SJSA1 (cell line): ENCODE results near the gene CLDN2. TPM values are rescaled to one million over a fixed set of nuclear protein-coding genes. Genes with fewer than 3 reads are reported as not detected.
"Not testable (repeated sequence)": the region's sequence is repeated elsewhere in the genome, so short reads cannot be mapped to it uniquely, and the experiment has no call there.

ENCODE experiments used
- DNase-seq, 2 experiments: peaks; one replicate each; pipeline ENCODE4 v3.0.0-alpha.2; 2015 to 2020; ENCODE audit warnings: low spot score in 2 of 2, low read depth in 1 of 2
- H3K27ac ChIP-seq: fragments of 250-450 bp; sonication (Bioruptor Pico); 2 replicates; pipeline ENCODE4 v1.5.1; 2020; ENCODE audit warnings: mild to moderate bottlenecking, moderate library complexity
- H3K27me3 ChIP-seq: fragments of 250-450 bp; sonication (Bioruptor Pico); replicated peaks from 2 replicates; pipeline ENCODE4 v1.5.1; 2020; ENCODE audit warnings: mild to moderate bottlenecking, moderate library complexity
- H3K36me3 ChIP-seq: fragments of 250-450 bp; sonication (Bioruptor Pico); 2 replicates; pipeline ENCODE4 v1.5.1; 2020; ENCODE audit warnings: mild to moderate bottlenecking
- H3K4me1 ChIP-seq: fragments of 250-450 bp; sonication (Bioruptor Pico); replicated peaks from 2 replicates; pipeline ENCODE4 v1.6.1; 2021; ENCODE audit warnings: mild to moderate bottlenecking
- H3K4me3 ChIP-seq: fragments of 250-450 bp; sonication (Bioruptor Pico); 2 replicates; pipeline ENCODE4 v1.5.1; 2020; ENCODE audit warnings: mild to moderate bottlenecking
- H3K9me3 ChIP-seq: fragments of 250-450 bp; sonication (Bioruptor Pico); replicated peaks from 2 replicates; pipeline ENCODE4 v1.5.1; 2020; ENCODE audit warnings: mild to moderate bottlenecking
- total RNA-seq: library from RNA; depleted of rRNA; stranded (reverse); fragments of >200 nt; shearing (Covaris generic); gene quantifications from 2 replicates; pipeline ENCODE4 v1.2.3, GENCODE V29; 2014; rRNA removed

Gene CLDN2
- total RNA-seq, 1 experiment from 2014 or later: 0.11 TPM

DNA sequence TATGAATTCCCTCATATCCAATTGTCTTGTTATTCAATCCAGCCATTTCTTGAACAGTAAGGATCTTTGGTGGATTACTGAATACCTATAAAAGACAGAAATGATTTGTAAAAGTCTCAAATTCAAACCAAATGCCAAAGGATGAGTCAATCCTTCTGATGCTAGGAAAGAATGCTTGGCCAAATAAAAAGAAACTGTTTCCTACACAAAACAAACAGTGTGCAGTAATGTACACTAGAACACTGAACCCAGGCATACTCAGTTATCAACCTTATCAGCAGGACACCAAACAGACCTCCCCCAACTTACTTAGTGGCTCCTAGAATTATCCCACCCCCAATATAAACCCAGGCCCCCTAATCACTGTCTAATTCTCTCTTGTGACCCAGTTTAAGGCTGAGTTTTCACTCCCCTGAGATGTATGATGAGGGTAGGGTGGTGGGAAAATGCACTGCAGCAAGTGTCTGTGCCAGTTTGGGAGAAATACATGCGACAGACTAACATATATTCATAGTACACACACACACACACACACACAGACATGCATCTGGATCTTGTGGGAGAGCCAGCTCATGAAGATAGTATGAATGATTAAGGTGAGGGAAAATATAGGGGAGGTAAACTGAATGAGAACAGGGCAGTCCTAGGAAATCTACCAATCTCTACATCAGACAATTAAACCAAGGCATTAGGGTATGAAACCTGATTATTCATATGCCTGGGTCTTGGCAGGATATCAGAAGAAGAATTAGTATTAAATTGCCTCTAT, 35.0 kb downstream of the CLDN2 start:
- peak in 1 of 2 experiments; percentile 18 for DNase-seq
- Histone ChIP-seq H3K4me1 (peaks cover 12% of the 10 kb centered on the region), H3K4me3 (no peak overlapping the region), H3K36me3 (peaks cover 12% of the 10 kb centered on the region), H3K27me3 (no peaks in the 10 kb centered on the region), H3K27ac (peak overlapping the region; percentile 31; the same call in 1 of the 2 replicates), H3K9me3 (no peaks in the 10 kb centered on the region)

DNA sequence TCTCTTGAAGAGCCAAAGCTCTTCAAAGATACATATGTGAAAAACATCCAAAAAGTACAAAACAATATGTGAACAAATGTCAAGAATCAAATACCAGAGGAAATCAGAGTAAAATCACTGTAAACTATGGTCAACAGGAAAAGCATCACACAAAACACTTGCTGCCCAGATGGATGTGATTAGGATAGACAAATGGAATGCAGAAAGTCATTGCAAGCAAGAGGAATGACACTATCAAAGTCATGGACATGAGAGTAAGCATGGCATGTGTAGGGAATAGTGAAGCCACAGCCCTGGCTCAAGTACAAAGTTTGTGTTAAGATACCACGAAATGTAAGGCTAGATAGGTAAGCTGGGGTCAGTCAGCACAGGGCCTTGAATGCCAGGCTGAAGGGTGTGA, 37.7 kb downstream of the CLDN2 start:
- H3K27me3 ChIP-seq: no peaks in the 10 kb centered on the region
- peaks cover 12% of the 10 kb centered on the region for H3K36me3 ChIP-seq
- no peak overlapping the region for H3K4me3 ChIP-seq
- no peak for DNase-seq
- H3K27ac ChIP-seq: no peak overlapping the region
- no peaks in the 10 kb centered on the region for H3K9me3 ChIP-seq
- H3K4me1 ChIP-seq: peaks cover 12% of the 10 kb centered on the region

DNA sequence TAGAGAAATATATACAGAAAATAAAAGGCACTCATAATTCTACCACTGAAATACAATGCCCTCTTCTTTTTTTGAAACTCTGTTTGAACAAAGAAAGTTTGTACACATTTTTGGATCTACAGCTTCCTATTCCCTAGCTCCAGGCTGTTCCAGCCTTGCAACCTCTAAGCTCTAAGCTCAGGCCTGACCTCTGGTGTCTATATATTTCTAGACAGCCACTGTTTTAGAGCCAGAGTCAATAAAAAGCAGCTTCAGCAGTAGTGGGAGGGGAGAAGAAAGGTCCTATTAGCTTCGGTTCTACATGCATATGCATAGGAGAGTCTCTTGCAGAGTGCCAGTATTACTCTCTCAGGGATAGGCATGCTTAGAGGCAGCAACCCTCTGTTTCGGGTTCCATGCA, 39.7 kb downstream of the CLDN2 start:
- H3K27ac ChIP-seq: no peak overlapping the region
- no peak for DNase-seq
- no peaks in the 10 kb centered on the region for H3K27me3 ChIP-seq
- H3K4me3 ChIP-seq: no peak overlapping the region
- H3K9me3 ChIP-seq: no peaks in the 10 kb centered on the region
- no peaks in the 10 kb centered on the region for H3K36me3 ChIP-seq
- peaks cover 8% of the 10 kb centered on the region for H3K4me1 ChIP-seq

DNA sequence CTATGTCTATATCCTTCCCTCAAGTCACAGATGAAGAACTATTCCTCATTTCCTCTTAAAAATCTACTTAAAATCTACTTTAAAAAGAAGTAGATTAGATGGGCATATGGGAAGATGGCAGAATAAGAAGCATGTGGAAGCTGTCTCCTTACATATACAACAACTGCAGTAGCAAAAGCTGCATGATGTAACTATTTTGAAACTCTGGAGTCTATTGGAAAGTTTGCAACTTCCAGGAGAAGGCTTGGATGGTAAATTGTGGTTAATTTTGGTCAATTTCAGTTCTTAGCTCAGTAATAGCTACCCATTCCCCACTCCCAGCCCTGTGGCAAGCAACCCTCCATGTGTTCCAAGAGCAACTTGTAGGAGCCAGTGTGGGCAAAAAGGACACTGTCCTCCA, 42.9 kb downstream of the CLDN2 start:
- Histone ChIP-seq H3K27ac (no peak overlapping the region), H3K27me3 (no peaks in the 10 kb centered on the region), H3K36me3 (no peaks in the 10 kb centered on the region), H3K4me3 (no peak overlapping the region), H3K9me3 (no peaks in the 10 kb centered on the region), H3K4me1 (no peaks in the 10 kb centered on the region)
- DNase-seq: no peak

DNA sequence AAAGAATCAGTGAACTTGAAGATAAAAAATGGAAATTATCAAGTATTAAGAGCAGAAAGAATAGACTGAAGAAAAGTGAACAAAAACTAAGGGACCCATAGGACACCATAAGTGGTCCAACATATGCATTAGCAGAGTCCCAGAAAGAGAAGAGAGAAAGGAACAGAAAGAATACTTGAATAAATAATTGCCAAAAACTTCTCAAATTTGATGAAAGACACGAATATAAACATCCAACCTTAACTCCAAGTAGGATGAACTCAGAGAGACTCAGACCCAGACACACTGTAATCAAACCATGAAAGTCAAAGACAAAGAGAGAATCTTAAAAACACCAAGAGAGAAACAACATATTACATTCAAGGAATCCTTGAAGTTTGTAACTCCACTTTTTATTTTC, 44.1 kb downstream of the CLDN2 start:
- DNase-seq: no peak
- H3K27me3 ChIP-seq: no peaks in the 10 kb centered on the region
- H3K36me3 ChIP-seq: no peaks in the 10 kb centered on the region
- H3K4me3 ChIP-seq: no peak overlapping the region
- no peaks in the 10 kb centered on the region for H3K9me3 ChIP-seq
- H3K27ac ChIP-seq: no peak overlapping the region
- no peaks in the 10 kb centered on the region for H3K4me1 ChIP-seq

DNA sequence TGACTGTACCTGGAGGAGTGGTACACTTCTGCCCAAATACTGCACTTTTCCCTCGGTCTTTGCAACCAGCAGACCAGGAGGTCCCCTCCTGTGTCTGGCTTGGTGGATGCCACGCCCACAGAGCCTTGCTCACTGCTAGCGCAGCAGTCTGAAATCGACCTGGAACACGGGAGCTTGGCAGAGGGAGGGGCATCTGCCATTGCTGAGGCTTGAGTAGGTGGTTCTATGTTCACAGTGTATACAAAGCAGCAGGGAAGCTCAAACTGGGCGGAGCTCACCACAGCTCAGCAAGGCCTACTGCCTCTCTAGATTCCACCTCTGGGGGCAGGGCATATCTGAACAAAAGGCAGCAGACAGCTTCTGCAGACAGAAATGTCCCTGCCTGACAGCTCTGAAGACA, 46.3 kb downstream of the CLDN2 start:
- H3K27ac ChIP-seq, H3K36me3 ChIP-seq, H3K27me3 ChIP-seq, H3K4me3 ChIP-seq, H3K4me1 ChIP-seq, H3K9me3 ChIP-seq, DNase-seq: not testable (repeated sequence)

DNA sequence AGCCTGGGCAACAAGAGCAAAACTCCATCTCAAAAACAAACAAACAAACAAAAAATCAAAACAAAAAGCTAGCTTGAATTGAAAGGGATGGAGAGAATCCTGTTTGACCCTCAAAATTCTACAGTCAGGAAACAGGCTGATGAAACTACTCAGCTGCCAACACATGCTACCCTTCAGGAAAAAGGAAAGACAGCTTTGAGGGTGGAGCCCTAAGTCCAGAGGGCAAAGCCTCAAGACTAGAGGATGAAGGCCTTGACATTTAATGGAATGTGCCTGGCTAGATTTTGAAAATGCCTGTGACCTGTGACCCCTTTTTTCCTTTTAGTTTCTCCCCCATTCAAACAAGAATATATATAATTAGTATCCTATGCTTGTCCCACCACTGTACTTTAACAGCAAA, 52.7 kb downstream of the CLDN2 start:
- no peak for DNase-seq
- no peaks in the 10 kb centered on the region for H3K36me3 ChIP-seq
- no peaks in the 10 kb centered on the region for H3K9me3 ChIP-seq
- no peak overlapping the region for H3K27ac ChIP-seq
- no peaks in the 10 kb centered on the region for H3K27me3 ChIP-seq
- H3K4me1 ChIP-seq: peaks cover 3% of the 10 kb centered on the region; the same call in 1 of the 2 replicates
- H3K4me3 ChIP-seq: no peak overlapping the region

DNA sequence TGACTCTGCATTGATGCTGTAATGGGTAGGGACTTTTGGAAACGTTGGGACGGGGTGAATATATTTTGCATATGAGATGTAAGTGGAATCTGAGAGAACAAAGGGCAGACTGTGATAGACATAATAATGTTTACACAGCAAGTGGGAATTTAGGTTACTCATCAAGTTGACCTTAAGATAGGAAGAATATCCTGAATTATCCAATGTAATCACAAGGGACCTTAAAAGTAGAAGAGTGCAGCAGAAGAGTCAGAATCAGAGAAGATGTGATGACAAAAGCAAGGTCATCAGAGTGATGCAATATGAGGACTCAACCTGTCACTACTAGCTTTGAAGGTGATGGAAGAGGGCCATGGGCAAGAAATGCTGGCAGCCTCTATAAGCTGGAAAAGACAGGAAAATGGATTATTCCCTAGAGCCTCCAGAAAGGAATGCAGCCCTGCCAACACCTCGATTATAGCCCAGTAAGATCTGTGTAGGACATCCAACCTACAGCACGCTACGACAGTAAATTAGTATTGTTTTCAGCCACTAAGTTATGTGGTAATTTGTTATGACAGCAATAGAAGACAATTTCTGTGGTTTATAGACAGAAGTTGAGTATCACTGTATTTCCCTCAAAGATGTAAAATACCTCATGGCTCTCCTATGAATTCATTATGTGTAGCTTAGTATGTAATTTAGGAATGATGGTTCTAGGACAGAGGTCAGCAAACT, 53.4 kb downstream of the CLDN2 start:
- DNase-seq: no peak
- Histone ChIP-seq H3K4me3 (no peak overlapping the region), H3K36me3 (no peaks in the 10 kb centered on the region), H3K9me3 (no peaks in the 10 kb centered on the region), H3K27me3 (no peaks in the 10 kb centered on the region), H3K27ac (no peak overlapping the region), H3K4me1 (peaks cover 3% of the 10 kb centered on the region; the same call in 1 of the 2 replicates)

DNA sequence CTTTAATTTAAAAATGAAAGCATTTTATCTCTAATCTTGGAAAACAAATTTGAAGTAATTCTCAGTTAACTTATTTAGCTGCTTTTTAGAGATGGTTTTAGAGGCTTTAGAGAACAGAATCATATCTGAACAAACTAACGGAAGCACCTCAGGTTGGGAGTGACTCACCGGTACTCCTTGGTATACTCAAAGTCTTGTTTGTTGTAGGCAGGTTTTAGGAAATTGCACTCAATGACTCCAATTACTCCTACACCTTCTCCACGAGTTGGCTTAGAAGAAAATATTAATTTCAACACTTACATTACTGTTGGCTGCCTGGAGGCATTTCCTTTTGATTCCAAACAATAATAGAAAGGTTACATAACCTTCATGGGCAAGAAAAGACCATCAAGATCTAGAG, 56.2 kb downstream of the CLDN2 start:
- Histone ChIP-seq H3K27me3 (no peaks in the 10 kb centered on the region), H3K27ac (no peak overlapping the region), H3K9me3 (no peaks in the 10 kb centered on the region), H3K4me3 (no peak overlapping the region), H3K4me1 (peaks cover 3% of the 10 kb centered on the region; the same call in 1 of the 2 replicates), H3K36me3 (no peaks in the 10 kb centered on the region)
- no peak for DNase-seq

Other genes with a start within 250 kb of the CLDN2 start
- not detected in 2 replicates for gene RNF128, start 193.7 kb upstream of the CLDN2 start, total RNA-seq
- gene TBC1D8B, start 117.7 kb upstream of the CLDN2 start, total RNA-seq: 0.66 and 2.1 TPM in 2 replicates
- not detected in 2 replicates for gene RIPPLY1, start 17.1 kb upstream of the CLDN2 start, total RNA-seq
- 28.7 and 34.5 TPM in 2 replicates for gene MORC4, start 79.8 kb downstream of the CLDN2 start, total RNA-seq
- 9.8 and 20.4 TPM in 2 replicates for gene RBM41, start 198.4 kb downstream of the CLDN2 start, total RNA-seq